Right lobe of liver (tissue), 6 donors: Measurements from ENCODE around the gene ADPRH. TPM values are rescaled to one million over a fixed set of nuclear protein-coding genes. Genes with fewer than 3 reads are reported as not detected.
A peak's percentile ranks its signal among the peaks of the same experiment; 100 is the strongest.

ENCODE experiments used
- ATAC-seq, 4 donors: fragments of 200-7000 bp; cut with Tn5 transposase; one replicate each; pipeline ENCODE4 v1.9.1; 2020; ENCODE audit warnings: mild to moderate bottlenecking in 4 of 4, moderate library complexity in 4 of 4
- DNase-seq, 3 donors: peaks; one replicate each; pipeline ENCODE4 v3.0.0-alpha.2; 2020
- H3K27ac ChIP-seq, 3 donors: fragments of 200-600 bp; one replicate each; pipeline ENCODE4 v1.8.0; 2022
- H3K27me3 ChIP-seq, 2 donors: fragments of 200-600 bp; one replicate each; pipeline ENCODE4 v1.8.0; 2022
- H3K36me3 ChIP-seq, 4 donors: fragments of 200-600 bp; sonication (generic) in 1 of 4; one replicate each; pipeline versions ENCODE4 v1.5.1 to v1.8.0; 2017 to 2022; ENCODE audit warnings: control low read depth in 1 of 4
- H3K4me1 ChIP-seq, 4 donors: fragments of 200-600 bp; sonication (generic) in 1 of 4; one replicate each; pipeline versions ENCODE4 v1.5.1 to v1.8.0; 2017 to 2022; ENCODE audit warnings: control low read depth in 1 of 4
- H3K4me3 ChIP-seq, 3 donors: fragments of 200-600 bp; one replicate each; pipeline ENCODE4 v1.8.0; 2022
- H3K9me3 ChIP-seq, 4 donors: fragments of 200-600 bp; sonication (generic) in 1 of 4; one replicate each; pipeline versions ENCODE4 v1.5.1 to v1.8.0; 2017 to 2022; ENCODE audit warnings: control low read depth in 1 of 4
- CTCF ChIP-seq, 4 donors: fragments of 200-600 bp in 3 of 4; fragments of 450-650 bp in 1 of 4; IDR thresholded peaks; one replicate each; pipeline versions ENCODE4 v1.5.1 to v1.8.0; 2016 to 2022; ENCODE audit warnings: antibody characterized with exemption in 4 of 4, mild to moderate bottlenecking in 2 of 4
- POLR2A ChIP-seq: fragments of 450-650 bp; IDR thresholded peaks from one replicate; pipeline ENCODE4 v1.6.1; 2017; ENCODE audit warnings: antibody characterized with exemption, mild to moderate bottlenecking
- WGBS: methylation state at CpG from one replicate; pipeline ENCODE4 v1.1.6; 2018; ENCODE audit warnings: low coverage, low lambda C conversion rate; ENCODE audit not compliant: insufficient coverage; ENCODE audit errors: missing lambda C conversion rate; 5-methylcytosine and 5-hydroxymethylcytosine counted together
- intact Hi-C, 2 donors: fragments of 100-400 bp; cut with DNase I; formaldehyde crosslinking; loops; one replicate each; pipeline versions ENCODE4 v1.11.2 to v1.14.1; 2022
- long read RNA-seq: library from polyadenylated mRNA; unstranded; transcript quantifications from one replicate; pipeline ENCODE4 v2.0.0, GENCODE V29; 2019
- total RNA-seq, 6 experiments: library from RNA; depleted of rRNA in 2 of 6; stranded (reverse); fragments of >200 nt in 2 of 6; fragmentation: NEBNext Ultra II Directional in 3 of 6; extraction: Animal tissue kit (Norgen Biotek cat#: 25700) in 3 of 6; gene quantifications; one replicate each; pipeline versions ENCODE4 v1.1.0 to v1.2.4, GENCODE V29; 2016 to 2023
- donor health status: DM: no; HTN: yes; CAD: no.
- donor health status: DM: no; HTN: no; CAD: no.
- donor health status: DM: no; HTN: no; CAD: no.
- donor health status: DM: no; HTN: yes; CAD: no.
- donor health status: DM: no; HTN: yes; CAD: no.

The ADPRH gene
- total RNA-seq = 1 to 10 TPM; 2.5 to 3.8 (median 2.8) TPM
- long read RNA-seq = 0 reads

- peak; percentile 89 to 93 (median 92) for DNase-seq
- H3K27me3 ChIP-seq = no peaks in the 10 kb centered on the region
- H3K36me3 ChIP-seq = no peaks in the 10 kb centered on the region
- H3K4me1 ChIP-seq = no peaks in the 10 kb centered on the region
- under 1% methylated on average over 19 of the region's 68 CpGs for WGBS
- peak within 1 kb of the TSS; percentile 71 to 79 (median 76) for H3K27ac ChIP-seq
- peak; percentile 96 to 98 (median 98) for ATAC-seq
- TF ChIP-seq POLR2A = peak; percentile 71
- TF ChIP-seq CTCF (IDR thresholded peaks at IDR 0.05) = no peak
- H3K4me3 ChIP-seq = peak within 1 kb of the TSS; percentile 46 to 73 (median 70)
- intact Hi-C loops = no loop called here
- H3K9me3 ChIP-seq = no peaks in the 10 kb centered on the region
Observed at GRCh38 chr3:119579366-119580066, at the start of gene ADPRH. Gene ADPRH (plus strand): TSS chr3:119579492. CDS start chr3:119582170, 2,678 bp downstream.

- no peaks in the 10 kb centered on the region for H3K9me3 ChIP-seq
- no peak for TF ChIP-seq CTCF (IDR thresholded peaks at IDR 0.05)
- no peak for TF ChIP-seq POLR2A
- H3K4me1 ChIP-seq = no peaks in the 10 kb centered on the region
- DNase-seq (no peak), ATAC-seq (no peak)
- H3K27me3 ChIP-seq = no peaks in the 10 kb centered on the region
- H3K36me3 ChIP-seq = peaks cover 0 to 3% (median under 1%) of the 10 kb centered on the region in 4 donors
- no peak overlapping the region for H3K27ac ChIP-seq
- no peak overlapping the region for H3K4me3 ChIP-seq
- intact Hi-C loops = no loop called here
Observed at GRCh38 chr3:119529883-119530282, 49.4 kb upstream of the ADPRH start.

GRCh38 chr3:119530456-119530855 lies 48.8 kb upstream of the ADPRH start:
- no peak for ATAC-seq
- Histone ChIP-seq H3K4me1 (no peaks in the 10 kb centered on the region), H3K4me3 (no peak overlapping the region), H3K36me3 (peaks cover 0 to under 1% (median 0%) of the 10 kb centered on the region in 4 donors), H3K27me3 (no peaks in the 10 kb centered on the region), H3K9me3 (no peaks in the 10 kb centered on the region), H3K27ac (no peak overlapping the region)
- DNase-seq = no peak
- no peak for TF ChIP-seq POLR2A
- TF ChIP-seq CTCF (IDR thresholded peaks at IDR 0.05) = no peak
- intact Hi-C loops = no loop called here
- 81% methylated on average over 2 of the region's 2 CpGs for WGBS

- intact Hi-C loops = no loop called here
- DNase-seq = no peak
- Histone ChIP-seq H3K4me3 (no peak overlapping the region), H3K27ac (no peak overlapping the region), H3K4me1 (no peaks in the 10 kb centered on the region), H3K36me3 (no peaks in the 10 kb centered on the region), H3K27me3 (no peaks in the 10 kb centered on the region), H3K9me3 (no peaks in the 10 kb centered on the region)
- 67% methylated on average over 1 of the region's 4 CpGs for WGBS
- TF ChIP-seq POLR2A (no peak), CTCF (IDR thresholded peaks at IDR 0.05) (no peak)
- ATAC-seq = no peak
Observed at GRCh38 chr3:119531151-119531550, 48.1 kb upstream of the ADPRH start.
